ENCODE measurements around the gene MEGF8. TPM values are rescaled to one million over a fixed set of nuclear protein-coding genes. Genes with fewer than 3 reads are reported as not detected.

The MEGF8 gene
- total and polyA plus RNA-seq, 2 of the 13 experiments (the other 11 are each of a cell fraction or from before 2014, with no cell fraction given): 4.0 to 8.8 TPM

- peak; percentile 88 for TF ChIP-seq PATZ1 (CRISPR knock-in tag; IDR thresholded peaks at IDR 0.05)
- TF ChIP-seq ZSCAN5A (CRISPR knock-in tag; IDR thresholded peaks at IDR 0.05; ENCODE audit: borderline replicate concordance): no peak
- TF ChIP-seq ZNF142 (CRISPR knock-in tag; IDR thresholded peaks at IDR 0.05): no peak
- TF ChIP-seq NRL (CRISPR knock-in tag; IDR thresholded peaks at IDR 0.05; ENCODE audit: borderline replicate concordance): peak; percentile 45; the same call in 1 of the 2 replicates
- peak; percentile 50; the same call in 1 of the 2 replicates for TF ChIP-seq TFAP4 (IDR thresholded peaks at IDR 0.05; ENCODE audit: borderline replicate concordance, low read depth)
- peak; percentile 98 for TF ChIP-seq SRF (IDR thresholded peaks at IDR 0.05; ENCODE audit: low read depth, low read length)
- TF ChIP-seq ZNF414 (CRISPR knock-in tag; IDR thresholded peaks at IDR 0.05): 0 out of 2 replicates have a peak, but pooled peaks have one; percentile 36
- no peak for TF ChIP-seq TMF1 (CRISPR knock-in tag; IDR thresholded peaks at IDR 0.05; ENCODE audit: low read depth)
- no peak for TF ChIP-seq PRMT3 (CRISPR knock-in tag; IDR thresholded peaks at IDR 0.05; ENCODE audit: borderline replicate concordance, low read depth)
- peak; percentile 81 for TF ChIP-seq HNRNPLL (IDR thresholded peaks at IDR 0.05; ENCODE audit: low read depth, low read length, poor library complexity, severe bottlenecking)
- 0 out of 2 replicates have a peak, but pooled peaks have one; percentile 2 for TF ChIP-seq ZNF274 (CRISPR knock-in tag; IDR thresholded peaks at IDR 0.05)
- TF ChIP-seq TCF7L2 (IDR thresholded peaks at IDR 0.05; ENCODE audit: low read depth, low read length): no peak
- no peak for TF ChIP-seq ZNF232 (CRISPR knock-in tag; IDR thresholded peaks at IDR 0.05; ENCODE audit: borderline replicate concordance)
- no peak for TF ChIP-seq NONO (IDR thresholded peaks at IDR 0.05)
- TF ChIP-seq NONO (CRISPR knock-in tag; conservative IDR thresholded peaks at IDR 0.05): peak; percentile 47; the same call in 1 of the 2 replicates
- TF ChIP-seq ZNF543 (CRISPR knock-in tag; IDR thresholded peaks at IDR 0.05): no peak
- peak; percentile 88 for TF ChIP-seq PHF20 (CRISPR knock-in tag; IDR thresholded peaks at IDR 0.05)
- TF ChIP-seq KAT8 (CRISPR knock-in tag; IDR thresholded peaks at IDR 0.05): peak; percentile 86; the same call in 1 of the 2 replicates
- no peak for TF ChIP-seq CCDC6 (CRISPR knock-in tag; IDR thresholded peaks at IDR 0.05)
Measured at GRCh38 chr19:42325308-42325895, at the start of gene MEGF8 (continued).
